Coronary artery (tissue), 2 donors: ENCODE results near the gene EEIG2.

ENCODE experiments used
- DNase-seq: peaks from one replicate; pipeline ENCODE4 v3.0.0-alpha.2; 2017; ENCODE audit warnings: low spot score
- H3K27ac ChIP-seq, 2 donors: fragments of 200-600 bp; sonication (generic); one replicate each; pipeline ENCODE4 v1.5.1; 2016 to 2019
- H3K4me3 ChIP-seq: fragments of 200-600 bp; sonication (generic); 2 replicates; pipeline ENCODE4 v1.5.1; 2016; ENCODE audit warnings: mild to moderate bottlenecking, moderate library complexity
- CTCF ChIP-seq: fragments of 200-600 bp; sonication (generic); IDR thresholded peaks from one replicate; pipeline ENCODE4 v1.5.1; 2019; ENCODE audit warnings: antibody characterized with exemption

EEIG2 gene

GRCh38 chr1:108560874-108561459 is 1.1 kb downstream of the EEIG2 start:
- DNase-seq = peak; percentile 75
- Histone ChIP-seq H3K4me3 (peak overlapping the region; percentile 84), H3K27ac (peak overlapping the region; percentile 60 to 87)
- no peak for TF ChIP-seq CTCF

GRCh38 chr1:108561689-108562326 is 1.9 kb downstream of the EEIG2 start:
- Histone ChIP-seq H3K27ac (no peak overlapping the region), H3K4me3 (peak overlapping the region; percentile 84)
- TF ChIP-seq CTCF = no peak
- DNase-seq = peak; percentile 73

GRCh38 chr1:108563808-108564207 is 3.9 kb downstream of the EEIG2 start:
- DNase-seq = no peak
- Histone ChIP-seq H3K27ac (no peak overlapping the region), H3K4me3 (no peak overlapping the region)
- no peak for TF ChIP-seq CTCF

- no peak for DNase-seq
- Histone ChIP-seq H3K27ac (no peak overlapping the region), H3K4me3 (no peak overlapping the region)
- no peak for TF ChIP-seq CTCF
These were observed 5.2 kb downstream of the EEIG2 start for GRCh38 chr1:108565081-108565480.

GRCh38 chr1:108565512-108565911 is 5.6 kb downstream of the EEIG2 start:
- TF ChIP-seq CTCF = no peak
- Histone ChIP-seq H3K4me3 (no peak overlapping the region), H3K27ac (no peak overlapping the region)
- no peak for DNase-seq

GRCh38 chr1:108568589-108568988 is 8.7 kb downstream of the EEIG2 start:
- no peak for TF ChIP-seq CTCF
- H3K4me3 ChIP-seq = no peak overlapping the region
- no peak overlapping the region for H3K27ac ChIP-seq
- DNase-seq = no peak

- Histone ChIP-seq H3K27ac (no peak overlapping the region), H3K4me3 (no peak overlapping the region)
- no peak for TF ChIP-seq CTCF
- no peak for DNase-seq
These were observed 9.3 kb downstream of the EEIG2 start for GRCh38 chr1:108569097-108569728.
